HG02759 (cell line): ENCODE measurements around the gene C10orf105.

Experiments used
- ATAC-seq: cut with Tn5 transposase; IDR thresholded peaks from one replicate; pipeline ENCODE4 v1.9.1; 2021; ENCODE audit warnings: mild to moderate bottlenecking, moderate library complexity; ENCODE audit not compliant: unreplicated experiment

The C10orf105 gene

GRCh38 chr10:71717056-71717455, 2.5 kb downstream of the C10orf105 start:
- no peak for ATAC-seq

GRCh38 chr10:71716426-71716825, 3.2 kb downstream of the C10orf105 start:
- no peak for ATAC-seq

- no peak for ATAC-seq
Measured at GRCh38 chr10:71715860-71716259, 3.7 kb downstream of the C10orf105 start.

- no peak for ATAC-seq
Measured at GRCh38 chr10:71715026-71715425, 4.6 kb downstream of the C10orf105 start.

- no peak for ATAC-seq
Measured at GRCh38 chr10:71714592-71714991, 5.0 kb downstream of the C10orf105 start.

GRCh38 chr10:71714031-71714410, 5.6 kb downstream of the C10orf105 start:
- ATAC-seq, result no peak

GRCh38 chr10:71713135-71714030, 6.2 kb downstream of the C10orf105 start:
- ATAC-seq, result no peak

GRCh38 chr10:71712572-71713134, 6.9 kb downstream of the C10orf105 start:
- no peak for ATAC-seq

- ATAC-seq, result no peak
Measured at GRCh38 chr10:71712170-71712569, 7.4 kb downstream of the C10orf105 start.

GRCh38 chr10:71711052-71711623, 8.4 kb downstream of the C10orf105 start:
- no peak for ATAC-seq

GRCh38 chr10:71710519-71710918, 9.1 kb downstream of the C10orf105 start:
- ATAC-seq, result no peak

- no peak for ATAC-seq
Measured at GRCh38 chr10:71708897-71709882, 10.4 kb downstream of the C10orf105 start.

- no peak for ATAC-seq
Measured at GRCh38 chr10:71708301-71708703, 11.3 kb downstream of the C10orf105 start.

- no peak for ATAC-seq
Measured at GRCh38 chr10:71707240-71707789, 12.3 kb downstream of the C10orf105 start.

- no peak for ATAC-seq
Measured at GRCh38 chr10:71706216-71707121, 13.1 kb downstream of the C10orf105 start.

GRCh38 chr10:71705582-71705981, 14.0 kb downstream of the C10orf105 start:
- ATAC-seq, result no peak

- no peak for ATAC-seq
Measured at GRCh38 chr10:71704816-71705215, 14.8 kb downstream of the C10orf105 start.

- ATAC-seq, result no peak
Measured at GRCh38 chr10:71703577-71703976, 16.0 kb downstream of the C10orf105 start.

GRCh38 chr10:71701496-71702132, 18.0 kb downstream of the C10orf105 start:
- no peak for ATAC-seq
